ENCODE measurements around the gene LRP6. TPM values are rescaled to one million over a fixed set of nuclear protein-coding genes. Genes with fewer than 3 reads are reported as not detected.

LRP6 gene
- total RNA-seq, 1 experiment from 2014 or later: 45.5 TPM

- ChIA-PET POLR2A (ENCODE audit: unreplicated experiment) (interaction anchor here (0.5 to 0.6 kb wide), 2 partner anchors 50 to 961 kb away, joined by 3 to 10 read pairs; no protein-coding TSS in a partner anchor), CTCF (no interaction called here)
- Histone ChIP-seq H3K27me3 (ENCODE audit: insufficient read depth, low read depth) (no peaks in the 10 kb centered on the region), H2AFZ (no peak overlapping the region), H3K4me3 (no peak overlapping the region), H3K36me3 (ENCODE audit: low read depth) (0 out of 2 replicates have a peak, but pooled peaks cover 7% of the 10 kb centered on the region), H4K20me1 (ENCODE audit: insufficient read depth) (no peaks in the 10 kb centered on the region), H3K9me2 (ENCODE audit: insufficient read depth) (no peaks in the 10 kb centered on the region), H3K4me1 (replicated peaks; ENCODE audit: insufficient read depth) (peaks cover 10% of the 10 kb centered on the region), H3K27ac (no peak overlapping the region), H3K4me2 (no peak overlapping the region), H3K79me2 (ENCODE audit: low read depth) (peaks cover 44% of the 10 kb centered on the region), H3F3A (ENCODE audit: insufficient read depth, low read depth) (no peaks in the 10 kb centered on the region), H3K9me3 (ENCODE audit: insufficient read depth, low read depth) (no peaks in the 10 kb centered on the region)
- BruUV-seq (replicated peaks): no TSS peak
- DNase-seq: peak; percentile 29 to 59
- intact Hi-C loops (cut with micrococcal nuclease; ENCODE audit: unreplicated experiment): no loop called here
- TF ChIP-seq EZH2 (IDR thresholded peaks at IDR 0.05; ENCODE audit: low read depth): no peak
Measured at GRCh38 chr12:12212769-12213168, 54.1 kb downstream of the LRP6 start.

GRCh38 chr12:12210983-12211382, 55.9 kb downstream of the LRP6 start:
- no peak overlapping the region for H3K27ac ChIP-seq
- H3K4me3 ChIP-seq: no peak overlapping the region
- BruUV-seq (replicated peaks): no TSS peak
- peaks cover 10% of the 10 kb centered on the region for H3K4me1 ChIP-seq (replicated peaks; ENCODE audit: insufficient read depth)
- H2AFZ ChIP-seq: no peak overlapping the region
- H3F3A ChIP-seq (ENCODE audit: insufficient read depth, low read depth): no peaks in the 10 kb centered on the region
- H4K20me1 ChIP-seq (ENCODE audit: insufficient read depth): no peaks in the 10 kb centered on the region
- ChIA-PET CTCF (no interaction called here), POLR2A (ENCODE audit: unreplicated experiment) (no interaction called here)
- H3K9me3 ChIP-seq (ENCODE audit: insufficient read depth, low read depth): no peaks in the 10 kb centered on the region
- TF ChIP-seq CTCF (conservative IDR thresholded peaks at IDR 0.05) (no peak), EZH2 (IDR thresholded peaks at IDR 0.05; ENCODE audit: low read depth) (no peak)
- H3K9me2 ChIP-seq (ENCODE audit: insufficient read depth): no peaks in the 10 kb centered on the region
- H3K36me3 ChIP-seq (ENCODE audit: low read depth): 0 out of 2 replicates have a peak, but pooled peaks cover 7% of the 10 kb centered on the region
- peaks cover 40% of the 10 kb centered on the region for H3K79me2 ChIP-seq (ENCODE audit: low read depth)
- DNase-seq: no peak
- intact Hi-C loops (cut with micrococcal nuclease; ENCODE audit: unreplicated experiment): no loop called here
- H3K4me2 ChIP-seq: no peak overlapping the region
- H3K27me3 ChIP-seq (ENCODE audit: insufficient read depth, low read depth): no peaks in the 10 kb centered on the region

- intact Hi-C loops (cut with micrococcal nuclease; ENCODE audit: unreplicated experiment): no loop called here
- Histone ChIP-seq H4K20me1 (ENCODE audit: insufficient read depth) (no peaks in the 10 kb centered on the region), H3F3A (ENCODE audit: insufficient read depth, low read depth) (no peaks in the 10 kb centered on the region), H2AFZ (no peak overlapping the region), H3K4me3 (no peak overlapping the region), H3K27me3 (ENCODE audit: insufficient read depth, low read depth) (no peaks in the 10 kb centered on the region), H3K36me3 (ENCODE audit: low read depth) (0 out of 2 replicates have a peak, but pooled peaks cover 7% of the 10 kb centered on the region), H3K79me2 (ENCODE audit: low read depth) (peaks cover 43% of the 10 kb centered on the region), H3K27ac (no peak overlapping the region), H3K4me2 (no peak overlapping the region), H3K9me3 (ENCODE audit: insufficient read depth, low read depth) (no peaks in the 10 kb centered on the region), H3K9me2 (ENCODE audit: insufficient read depth) (no peaks in the 10 kb centered on the region), H3K4me1 (replicated peaks; ENCODE audit: insufficient read depth) (peaks cover 10% of the 10 kb centered on the region)
- ChIA-PET CTCF (no interaction called here), POLR2A (ENCODE audit: unreplicated experiment) (no interaction called here)
- DNase-seq: no peak
- no peak for TF ChIP-seq EZH2 (IDR thresholded peaks at IDR 0.05; ENCODE audit: low read depth)
- no peak for TF ChIP-seq CTCF (conservative IDR thresholded peaks at IDR 0.05)
- no TSS peak for BruUV-seq (replicated peaks)
Measured at GRCh38 chr12:12210416-12210815, 56.4 kb downstream of the LRP6 start.

GRCh38 chr12:12209675-12210074, 57.2 kb downstream of the LRP6 start:
- DNase-seq: no peak
- intact Hi-C loops (cut with micrococcal nuclease; ENCODE audit: unreplicated experiment): no loop called here
- ChIA-PET CTCF (no interaction called here), POLR2A (ENCODE audit: unreplicated experiment) (no interaction called here)
- Histone ChIP-seq H3K9me2 (ENCODE audit: insufficient read depth) (no peaks in the 10 kb centered on the region), H3K27me3 (ENCODE audit: insufficient read depth, low read depth) (no peaks in the 10 kb centered on the region), H3K27ac (no peak overlapping the region), H3K4me1 (replicated peaks; ENCODE audit: insufficient read depth) (peaks cover 5% of the 10 kb centered on the region), H3K4me3 (no peak overlapping the region), H3K4me2 (no peak overlapping the region), H3K36me3 (ENCODE audit: low read depth) (0 out of 2 replicates have a peak, but pooled peaks cover 7% of the 10 kb centered on the region), H3K79me2 (ENCODE audit: low read depth) (peaks cover 43% of the 10 kb centered on the region), H4K20me1 (ENCODE audit: insufficient read depth) (no peaks in the 10 kb centered on the region), H3K9me3 (ENCODE audit: insufficient read depth, low read depth) (no peaks in the 10 kb centered on the region), H3F3A (ENCODE audit: insufficient read depth, low read depth) (no peaks in the 10 kb centered on the region), H2AFZ (no peak overlapping the region)
- no peak for TF ChIP-seq EZH2 (IDR thresholded peaks at IDR 0.05; ENCODE audit: low read depth)
- no peak for TF ChIP-seq CTCF (conservative IDR thresholded peaks at IDR 0.05)
- BruUV-seq (replicated peaks): no TSS peak

Data from PC-9 (cell line).